OCI-LY3 (cell line): ENCODE measurements around the gene DEPDC5.

Experiments used
- H2AFZ ChIP-seq: fragments of 200-600, 300-600 bp; shearing (Covaris generic); 2 replicates; pipeline ENCODE4 v1.6.0; 2014; ENCODE audit warnings: antibody characterized with exemption, low read depth, low read length
- H3K27ac ChIP-seq: fragments of 200-600, 300-600 bp; sonication (generic); 2 replicates; pipeline ENCODE4 v1.5.1; 2014; ENCODE audit warnings: mild to moderate bottlenecking, low read length, moderate library complexity, mixed read lengths
- H3K27me3 ChIP-seq: fragments of 200-600, 300-600 bp; sonication (generic); 2 replicates; pipeline ENCODE4 v1.6.1; 2014; ENCODE audit warnings: low read depth, low read length, mixed read lengths
- H3K36me3 ChIP-seq: fragments of 200-600, 300-600 bp; sonication (generic); replicated peaks from 2 replicates; pipeline ENCODE3; 2014; ENCODE audit warnings: low read depth, low read length, mixed read lengths
- H3K4me1 ChIP-seq: fragments of 300-600, 200-600 bp; sonication (generic); 2 replicates; pipeline ENCODE4 v1.6.1; 2014; ENCODE audit warnings: low read length, mixed read lengths
- H3K4me2 ChIP-seq: fragments of 200-600, 300-600 bp; sonication (generic); 2 replicates; pipeline ENCODE4 v1.6.1; 2014; ENCODE audit warnings: low read length, mixed read lengths
- H3K4me3 ChIP-seq: fragments of 300-600, 200-600 bp; sonication (generic); 2 replicates; pipeline ENCODE4 v1.5.1; 2014; ENCODE audit warnings: antibody characterized with exemption, mild to moderate bottlenecking, low read length, moderate library complexity
- H3K79me2 ChIP-seq: fragments of 300-600, 200-600 bp; shearing (Covaris generic); 2 replicates; pipeline ENCODE4 v1.6.1; 2014; ENCODE audit warnings: mild to moderate bottlenecking, low read length, mixed read lengths
- H3K9ac ChIP-seq: fragments of 300-600, 200-600 bp; shearing (Covaris generic); 2 replicates; pipeline ENCODE4 v1.6.0; 2014; ENCODE audit warnings: mild to moderate bottlenecking, low read length, moderate library complexity
- H3K9me3 ChIP-seq: fragments of 200-600, 300-600 bp; shearing (Covaris generic); 2 replicates; pipeline ENCODE4 v1.6.1; 2014; ENCODE audit warnings: low read length, mixed read lengths; ENCODE audit not compliant: insufficient read depth
- H4K20me1 ChIP-seq: fragments of 200-600, 300-600 bp; sonication (generic); 2 replicates; pipeline ENCODE4 v1.6.1; 2016; ENCODE audit warnings: low read length, mixed read lengths; ENCODE audit not compliant: insufficient read depth
- CTCF ChIP-seq: fragments of 200-600, 300-600 bp; sonication (generic); IDR thresholded peaks from 2 replicates; pipeline ENCODE4 v1.5.1; 2014; ENCODE audit warnings: antibody characterized with exemption, low read length, low read depth
- EZH2phosphoT487 ChIP-seq: fragments of 200-600 bp; shearing (Covaris generic); IDR thresholded peaks from 2 replicates; pipeline ENCODE4 v1.6.1; 2018; ENCODE audit warnings: antibody characterized with exemption, mixed run types, low read depth

Gene DEPDC5

GRCh38 chr22:31905356-31905755, 151.5 kb downstream of the DEPDC5 start:
- Histone ChIP-seq H3K36me3 (peaks cover 4% of the 10 kb centered on the region), H3K9me3 (no peaks in the 10 kb centered on the region), H3K27ac (no peak overlapping the region), H3K4me1 (no peaks in the 10 kb centered on the region), H3K79me2 (no peaks in the 10 kb centered on the region), H3K27me3 (no peaks in the 10 kb centered on the region), H3K9ac (no peak overlapping the region), H3K4me2 (no peak overlapping the region), H4K20me1 (no peaks in the 10 kb centered on the region), H3K4me3 (no peak overlapping the region), H2AFZ (no peak overlapping the region)
- TF ChIP-seq CTCF (no peak), EZH2phosphoT487 (no peak)

- Histone ChIP-seq H2AFZ (no peak overlapping the region), H3K4me2 (no peak overlapping the region), H3K36me3 (peaks cover 4% of the 10 kb centered on the region), H3K9ac (no peak overlapping the region), H3K4me1 (no peaks in the 10 kb centered on the region), H3K79me2 (no peaks in the 10 kb centered on the region), H3K27ac (no peak overlapping the region), H4K20me1 (no peaks in the 10 kb centered on the region), H3K27me3 (no peaks in the 10 kb centered on the region), H3K9me3 (no peaks in the 10 kb centered on the region), H3K4me3 (no peak overlapping the region)
- TF ChIP-seq CTCF (no peak), EZH2phosphoT487 (no peak)
Measured at GRCh38 chr22:31906086-31906485, 152.3 kb downstream of the DEPDC5 start.

- Histone ChIP-seq H4K20me1 (no peaks in the 10 kb centered on the region), H3K27me3 (no peaks in the 10 kb centered on the region), H2AFZ (no peak overlapping the region), H3K27ac (no peak overlapping the region), H3K4me1 (no peaks in the 10 kb centered on the region), H3K9me3 (no peaks in the 10 kb centered on the region), H3K4me2 (no peak overlapping the region), H3K79me2 (no peaks in the 10 kb centered on the region), H3K9ac (no peak overlapping the region), H3K4me3 (no peak overlapping the region), H3K36me3 (peaks cover 4% of the 10 kb centered on the region)
- no peak for TF ChIP-seq EZH2phosphoT487
- TF ChIP-seq CTCF: no peak
Measured at GRCh38 chr22:31906569-31906968, 152.8 kb downstream of the DEPDC5 start.

GRCh38 chr22:31909977-31910376, 156.2 kb downstream of the DEPDC5 start:
- TF ChIP-seq CTCF (no peak), EZH2phosphoT487 (no peak)
- H3K27me3 ChIP-seq: no peaks in the 10 kb centered on the region
- H3K27ac ChIP-seq: no peak overlapping the region
- no peak overlapping the region for H2AFZ ChIP-seq
- H3K4me3 ChIP-seq: no peak overlapping the region
- peaks cover 4% of the 10 kb centered on the region for H3K36me3 ChIP-seq
- H3K9me3 ChIP-seq: no peaks in the 10 kb centered on the region
- H3K4me2 ChIP-seq: no peak overlapping the region
- H3K79me2 ChIP-seq: no peaks in the 10 kb centered on the region
- H3K9ac ChIP-seq: no peak overlapping the region
- H4K20me1 ChIP-seq: no peaks in the 10 kb centered on the region
- no peaks in the 10 kb centered on the region for H3K4me1 ChIP-seq
